ENCODE results near the gene ENAH.

GRCh38 chr1:225474986-225475820, 177.7 kb downstream of the ENAH start:
- TF ChIP-seq, protein P1, sequence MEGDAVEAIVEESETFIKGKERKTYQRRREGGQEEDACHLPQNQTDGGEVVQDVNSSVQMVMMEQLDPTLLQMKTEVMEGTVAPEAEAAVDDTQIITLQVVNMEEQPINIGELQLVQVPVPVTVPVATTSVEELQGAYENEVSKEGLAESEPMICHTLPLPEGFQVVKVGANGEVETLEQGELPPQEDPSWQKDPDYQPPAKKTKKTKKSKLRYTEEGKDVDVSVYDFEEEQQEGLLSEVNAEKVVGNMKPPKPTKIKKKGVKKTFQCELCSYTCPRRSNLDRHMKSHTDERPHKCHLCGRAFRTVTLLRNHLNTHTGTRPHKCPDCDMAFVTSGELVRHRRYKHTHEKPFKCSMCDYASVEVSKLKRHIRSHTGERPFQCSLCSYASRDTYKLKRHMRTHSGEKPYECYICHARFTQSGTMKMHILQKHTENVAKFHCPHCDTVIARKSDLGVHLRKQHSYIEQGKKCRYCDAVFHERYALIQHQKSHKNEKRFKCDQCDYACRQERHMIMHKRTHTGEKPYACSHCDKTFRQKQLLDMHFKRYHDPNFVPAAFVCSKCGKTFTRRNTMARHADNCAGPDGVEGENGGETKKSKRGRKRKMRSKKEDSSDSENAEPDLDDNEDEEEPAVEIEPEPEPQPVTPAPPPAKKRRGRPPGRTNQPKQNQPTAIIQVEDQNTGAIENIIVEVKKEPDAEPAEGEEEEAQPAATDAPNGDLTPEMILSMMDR (IDR thresholded peaks at IDR 0.05): peak; percentile 100
- TF ChIP-seq EP300 (IDR thresholded peaks at IDR 0.05): peak in 1 of 2 donors; percentile 43
- no peak for TF ChIP-seq POLR2A (IDR thresholded peaks at IDR 0.05)
